Common myeloid progenitor, CD34-positive (primary cell): ENCODE measurements around the gene APOBEC3F.
"Not testable (repeated sequence)": the region's sequence is repeated elsewhere in the genome, so short reads cannot be mapped to it uniquely, and the experiment has no call there.

Source experiments
- CTCF ChIA-PET: fragments of 350-600 bp; sonication (Branson Sonifier 250); formaldehyde crosslinking; loops from one replicate; lab custom pipeline; 2021; ENCODE audit warnings: antibody characterized with exemption; lab: Charles Lee
- POLR2A ChIA-PET: fragments of 350-600 bp; sonication (Branson Sonifier 250); formaldehyde crosslinking; loops from one replicate; lab custom pipeline; 2021; ENCODE audit warnings: antibody characterized with exemption; lab: Charles Lee
- DNase-seq, 3 donors: peaks; one replicate each; pipeline versions ENCODE4 v3.0.0 to v3.0.0-alpha.2; 2013
- H3K27ac ChIP-seq, 2 experiments: 1 replicate in 1 of 2; 2 replicates in 1 of 2; pipeline ENCODE4 v1.7.0; 2013; ENCODE audit warnings: inconsistent platforms in 2 of 2, low read length in 2 of 2, mild to moderate bottlenecking in 2 of 2, low read depth in 1 of 2, moderate library complexity in 1 of 2; ENCODE audit not compliant: severe bottlenecking in 2 of 2, insufficient read depth in 1 of 2, poor library complexity in 1 of 2
- H3K27me3 ChIP-seq, 5 experiments: replicated peaks in 2 of 5; 1 replicate in 3 of 5; 2 replicates in 2 of 5; pipeline versions ENCODE4 v1.6.1 to v1.7.0; 2013; ENCODE audit warnings: low read length in 4 of 5, mild to moderate bottlenecking in 2 of 5, moderate library complexity in 2 of 5, inconsistent platforms in 1 of 5; ENCODE audit not compliant: insufficient read depth in 5 of 5, control insufficient read depth in 4 of 5
- H3K36me3 ChIP-seq, 4 experiments: 1 replicate in 2 of 4; 2 replicates in 2 of 4; pipeline versions ENCODE4 v1.6.1 to v1.7.0; 2013; ENCODE audit warnings: low read length in 3 of 4, control low read depth in 1 of 4, mild to moderate bottlenecking in 1 of 4; ENCODE audit not compliant: control insufficient read depth in 4 of 4, insufficient read depth in 4 of 4
- H3K4me1 ChIP-seq, 4 experiments: 1 replicate in 3 of 4; 2 replicates in 1 of 4; pipeline versions ENCODE4 v1.6.1 to v1.7.1; 2013; ENCODE audit warnings: low read length in 3 of 4, mild to moderate bottlenecking in 3 of 4, control low read depth in 1 of 4, inconsistent platforms in 1 of 4, moderate library complexity in 1 of 4; ENCODE audit not compliant: control insufficient read depth in 4 of 4, insufficient read depth in 4 of 4; ENCODE audit errors: control extremely low read depth in 1 of 4
- H3K4me3 ChIP-seq, 7 experiments: 1 replicate in 4 of 7; 2 replicates in 3 of 7; pipeline versions ENCODE4 v1.5.1 to v1.7.0; 2013; ENCODE audit warnings: mild to moderate bottlenecking in 7 of 7, low read length in 6 of 7, moderate library complexity in 6 of 7, inconsistent platforms in 2 of 7, low read depth in 2 of 7, control low read depth in 1 of 7; ENCODE audit not compliant: insufficient read depth in 4 of 7, control insufficient read depth in 1 of 7; ENCODE audit errors: extremely low read depth in 1 of 7
- H3K9me3 ChIP-seq, 5 experiments: 1 replicate in 4 of 5; 2 replicates in 1 of 5; pipeline versions ENCODE4 v1.6.1 to v1.7.1; 2013; ENCODE audit warnings: low read length in 4 of 5, mild to moderate bottlenecking in 2 of 5, inconsistent platforms in 1 of 5, low read depth in 1 of 5, moderate library complexity in 1 of 5; ENCODE audit not compliant: control insufficient read depth in 4 of 5, insufficient read depth in 2 of 5; ENCODE audit errors: control extremely low read depth in 1 of 5
- WGBS: methylation state at CpG from one replicate; pipeline ENCODE4 v1.1.5; 2013; ENCODE audit not compliant: insufficient coverage; 5-methylcytosine and 5-hydroxymethylcytosine counted together

Gene APOBEC3F

DNA sequence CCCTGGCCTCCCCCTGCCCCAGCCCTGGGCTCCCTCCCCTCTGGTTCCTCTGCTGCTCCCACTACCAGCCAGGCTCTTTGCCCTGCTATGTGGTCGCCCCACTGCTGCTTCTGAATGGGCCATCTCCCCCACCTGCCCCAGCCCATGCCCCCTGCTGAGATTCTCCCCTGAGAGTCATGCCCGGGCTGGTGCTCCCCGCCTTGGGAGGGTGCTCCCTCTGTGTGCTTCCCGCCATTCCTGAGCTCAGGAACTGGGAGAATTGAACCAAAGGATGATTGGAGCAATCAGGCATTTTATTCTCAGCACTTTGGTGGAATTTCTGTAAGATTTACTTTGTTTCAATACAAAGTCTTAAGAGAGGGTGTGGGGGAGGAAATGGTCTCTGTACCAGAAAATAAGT lies 12.9 kb upstream of the APOBEC3F start:
- Histone ChIP-seq H3K27me3 (no peaks in the 10 kb centered on the region), H3K36me3 (peaks cover 0 to 19% (median 9%) of the 10 kb centered on the region in 4 experiments), H3K9me3 (no peaks in the 10 kb centered on the region), H3K4me1 (no peaks in the 10 kb centered on the region), H3K27ac (no peak overlapping the region), H3K4me3 (no peak overlapping the region)
- ChIA-PET CTCF (no interaction called here), POLR2A (no interaction called here)
- DNase-seq = no peak
- WGBS = 100% methylated on average over 1 of the region's 4 CpGs

DNA sequence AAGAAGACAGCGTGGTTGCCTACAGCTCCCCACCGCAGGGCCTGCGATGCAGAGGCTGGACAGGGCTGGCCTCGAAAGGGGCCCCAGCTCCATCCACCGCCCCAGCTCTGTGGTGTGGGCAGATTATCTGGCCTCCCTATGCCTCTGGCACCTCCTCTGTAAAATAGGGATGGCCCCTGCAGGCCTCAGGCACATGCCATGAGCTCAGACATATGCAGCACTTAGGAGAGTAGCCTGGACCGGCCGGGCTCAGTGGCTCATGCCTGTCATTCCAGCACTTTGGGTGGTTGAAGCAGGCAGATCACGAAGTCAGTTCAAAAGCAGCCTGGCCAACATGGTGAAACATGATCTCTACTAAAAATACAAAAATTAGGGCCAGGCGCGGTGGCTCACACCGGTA lies 12.4 kb upstream of the APOBEC3F start:
- Histone ChIP-seq H3K36me3 (peaks cover 0 to 19% (median 9%) of the 10 kb centered on the region in 4 experiments), H3K4me1 (no peaks in the 10 kb centered on the region), H3K27me3 (no peaks in the 10 kb centered on the region), H3K27ac (no peak overlapping the region), H3K9me3 (no peaks in the 10 kb centered on the region), H3K4me3 (no peak overlapping the region)
- no peak for DNase-seq
- CTCF ChIA-PET = no interaction called here
- over 99% methylated on average over 11 of the region's 11 CpGs for WGBS
- POLR2A ChIA-PET = no interaction called here

- POLR2A ChIA-PET = no interaction called here
These were observed 11.4 kb upstream of the APOBEC3F start for GRCh38 chr22:39029227-39029626.

DNA sequence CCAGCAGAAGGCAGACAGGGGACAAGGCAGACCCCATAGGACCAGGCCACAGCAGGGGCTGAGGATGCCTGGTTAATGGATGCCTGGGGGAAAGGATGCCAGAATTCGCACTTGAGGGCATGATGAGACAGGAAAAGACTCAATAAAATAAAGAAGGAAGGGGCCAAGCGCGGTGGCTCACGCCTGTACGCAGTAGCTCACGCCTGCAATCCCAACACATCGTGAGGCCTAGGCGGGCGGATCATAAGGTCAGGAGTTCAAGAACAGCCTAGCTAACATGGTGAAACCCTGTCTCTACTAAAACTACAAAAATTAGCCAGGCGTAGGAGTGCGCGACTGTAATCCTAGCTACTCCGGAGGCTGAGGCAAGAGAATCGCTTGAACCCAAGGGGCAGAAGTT lies 10.0 kb upstream of the APOBEC3F start:
- DNase-seq = no peak
- 98% methylated on average over 7 of the region's 14 CpGs for WGBS
- H3K4me1 ChIP-seq = no peaks in the 10 kb centered on the region
- no peak overlapping the region for H3K4me3 ChIP-seq
- ChIA-PET CTCF (no interaction called here), POLR2A (no interaction called here)
- no peak overlapping the region for H3K27ac ChIP-seq
- no peaks in the 10 kb centered on the region for H3K36me3 ChIP-seq
- no peaks in the 10 kb centered on the region for H3K27me3 ChIP-seq
- no peaks in the 10 kb centered on the region for H3K9me3 ChIP-seq

More at GRCh38 chr22:39029227-39029626, 11.4 kb upstream of the APOBEC3F start:
- Histone ChIP-seq H3K36me3 (peaks cover 0 to 11% (median 4%) of the 10 kb centered on the region in 4 experiments), H3K27me3 (no peaks in the 10 kb centered on the region), H3K9me3 (no peaks in the 10 kb centered on the region), H3K27ac (no peak overlapping the region), H3K4me3 (no peak overlapping the region), H3K4me1 (no peaks in the 10 kb centered on the region)
- CTCF ChIA-PET = no interaction called here
- DNase-seq = no peak
- WGBS = 97% methylated on average over 13 of the region's 13 CpGs

DNA sequence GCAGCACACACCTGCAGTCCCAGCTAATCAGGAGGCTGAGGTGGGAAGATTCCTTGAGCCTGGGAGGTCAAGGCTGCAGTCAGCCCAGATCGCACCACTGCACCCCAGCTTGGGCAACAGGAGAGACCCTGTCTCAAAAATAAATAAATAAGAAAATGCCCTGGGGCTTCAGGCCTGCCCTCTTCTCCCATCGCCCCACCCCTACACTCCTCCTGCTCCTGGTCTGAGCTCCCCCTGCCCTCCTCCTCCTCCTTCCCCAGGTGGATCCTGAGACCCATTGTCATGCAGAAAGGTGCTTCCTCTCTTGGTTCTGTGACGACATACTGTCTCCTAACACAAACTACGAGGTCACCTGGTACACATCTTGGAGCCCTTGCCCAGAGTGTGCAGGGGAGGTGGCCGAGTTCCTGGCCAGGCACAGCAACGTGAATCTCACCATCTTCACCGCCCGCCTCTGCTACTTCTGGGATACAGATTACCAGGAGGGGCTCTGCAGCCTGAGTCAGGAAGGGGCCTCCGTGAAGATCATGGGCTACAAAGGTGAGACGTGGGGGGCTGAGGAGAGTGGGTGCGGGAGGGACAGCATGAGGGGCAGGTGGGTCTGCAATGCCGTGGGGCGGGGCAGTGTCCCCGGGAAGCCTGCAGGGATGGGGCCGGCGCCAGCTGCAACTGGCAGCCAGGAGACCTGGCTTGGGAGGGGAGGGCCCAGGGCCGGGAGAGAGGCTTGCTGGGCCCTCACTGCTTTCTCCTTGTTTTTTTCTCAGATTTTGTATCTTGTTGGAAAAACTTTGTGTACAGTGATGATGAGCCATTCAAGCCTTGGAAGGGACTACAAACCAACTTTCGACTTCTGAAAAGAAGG lies 9.0 kb upstream of the APOBEC3F start:
- H3K27ac ChIP-seq, CTCF ChIA-PET, POLR2A ChIA-PET, H3K4me1 ChIP-seq, H3K4me3 ChIP-seq, H3K27me3 ChIP-seq, H3K36me3 ChIP-seq, DNase-seq, H3K9me3 ChIP-seq: not testable (repeated sequence)
- WGBS = 94% methylated on average over 6 of the region's 18 CpGs

- peaks cover 0 to 20% (median 17%) of the 10 kb centered on the region in 4 experiments for H3K4me1 ChIP-seq
- H3K36me3 ChIP-seq, H3K9me3 ChIP-seq, H3K4me3 ChIP-seq, CTCF ChIA-PET, H3K27ac ChIP-seq, POLR2A ChIA-PET, H3K27me3 ChIP-seq, DNase-seq: not testable (repeated sequence)
- WGBS = 75% methylated on average over 1 of the region's 2 CpGs
These were observed 3.6 kb upstream of the APOBEC3F start for GRCh38 chr22:39037071-39037470.
